BE2C (cell line): ENCODE data around the gene CRTC1.

Source experiments
- DNase-seq: peaks from one replicate; pipeline ENCODE4 v3.0.0-alpha.2; 2020
- H3K27me3 ChIP-seq: fragments of 250-450 bp; sonication (Bioruptor Pico); 2 replicates; pipeline ENCODE4 v1.5.1; 2020; ENCODE audit warnings: mild to moderate bottlenecking
- H3K36me3 ChIP-seq: fragments of 250-450 bp; sonication (Bioruptor Pico); 2 replicates; pipeline ENCODE4 v1.5.1; 2020; ENCODE audit warnings: mild to moderate bottlenecking
- H3K4me1 ChIP-seq: fragments of 250-450 bp; sonication (Bioruptor Pico); 2 replicates; pipeline ENCODE4 v1.5.1; 2020
- H3K4me3 ChIP-seq: 2 replicates; pipeline ENCODE4 v1.5.1; 2011; ENCODE audit warnings: low read depth, low read length
- H3K9me3 ChIP-seq: fragments of 250-450 bp; sonication (Bioruptor Pico); 2 replicates; pipeline ENCODE4 v1.5.1; 2020
- CTCF ChIP-seq: IDR thresholded peaks from 2 replicates; pipeline ENCODE4 v1.5.1; 2012; ENCODE audit warnings: mild to moderate bottlenecking, low read depth, low read length

The CRTC1 gene

GRCh38 chr19:18754501-18754900 is 71.0 kb downstream of the CRTC1 start:
- DNase-seq: no peak
- peaks cover 3% of the 10 kb centered on the region for H3K36me3 ChIP-seq
- H3K4me1 ChIP-seq: peaks cover 7% of the 10 kb centered on the region
- no peaks in the 10 kb centered on the region for H3K9me3 ChIP-seq
- no peak overlapping the region for H3K4me3 ChIP-seq
- no peaks in the 10 kb centered on the region for H3K27me3 ChIP-seq
- TF ChIP-seq CTCF: no peak

- DNase-seq: peak; percentile 77
- TF ChIP-seq CTCF: no peak
These were observed 73.4 kb downstream of the CRTC1 start for GRCh38 chr19:18756896-18757295.

GRCh38 chr19:18759304-18759994 is 76.0 kb downstream of the CRTC1 start:
- H3K27me3 ChIP-seq: no peaks in the 10 kb centered on the region
- H3K4me3 ChIP-seq: no peak overlapping the region
- H3K4me1 ChIP-seq: peaks cover 28% of the 10 kb centered on the region
- TF ChIP-seq CTCF: no peak
- no peak for DNase-seq
- no peaks in the 10 kb centered on the region for H3K36me3 ChIP-seq
- no peaks in the 10 kb centered on the region for H3K9me3 ChIP-seq

More at GRCh38 chr19:18756896-18757295, 73.4 kb downstream of the CRTC1 start:
- H3K9me3 ChIP-seq: no peaks in the 10 kb centered on the region
- peaks cover 3% of the 10 kb centered on the region for H3K36me3 ChIP-seq
- no peaks in the 10 kb centered on the region for H3K27me3 ChIP-seq
- peaks cover 11% of the 10 kb centered on the region for H3K4me1 ChIP-seq
- no peak overlapping the region for H3K4me3 ChIP-seq

- peaks cover 34% of the 10 kb centered on the region for H3K4me1 ChIP-seq
- no peak for TF ChIP-seq CTCF
- DNase-seq: peak; percentile 10
These were observed 76.5 kb downstream of the CRTC1 start for GRCh38 chr19:18759995-18760426.

GRCh38 chr19:18760440-18761383 is 77.2 kb downstream of the CRTC1 start:
- DNase-seq: peak; percentile 26
- no peaks in the 10 kb centered on the region for H3K9me3 ChIP-seq
- no peaks in the 10 kb centered on the region for H3K27me3 ChIP-seq
- no peak overlapping the region for H3K4me3 ChIP-seq
- H3K36me3 ChIP-seq: no peaks in the 10 kb centered on the region
- peaks cover 34% of the 10 kb centered on the region for H3K4me1 ChIP-seq
- TF ChIP-seq CTCF: no peak

More at GRCh38 chr19:18759995-18760426, 76.5 kb downstream of the CRTC1 start:
- Histone ChIP-seq H3K4me3 (no peak overlapping the region), H3K27me3 (no peaks in the 10 kb centered on the region), H3K36me3 (no peaks in the 10 kb centered on the region), H3K9me3 (no peaks in the 10 kb centered on the region)
